ENCODE measurements around the gene MGAT5B. TPM values are rescaled to one million over a fixed set of nuclear protein-coding genes. Genes with fewer than 3 reads are reported as not detected.

Gene MGAT5B
- total RNA-seq, 1 donor = 0.42 TPM

GRCh38 chr17:76930107-76930506 is 61.9 kb downstream of the MGAT5B start:
- Histone ChIP-seq H3K9me3 (ENCODE audit: low read depth, low read length) (no peaks in the 10 kb centered on the region), H3K4me1 (ENCODE audit: insufficient read depth, low read length) (no peaks in the 10 kb centered on the region), H3K4me3 (ENCODE audit: low read length) (no peak overlapping the region), H3K27me3 (ENCODE audit: insufficient read depth, low read length) (no peaks in the 10 kb centered on the region)

GRCh38 chr17:76932402-76933333 is 64.5 kb downstream of the MGAT5B start:
- H3K4me1 ChIP-seq (ENCODE audit: insufficient read depth, low read length) = no peaks in the 10 kb centered on the region
- H3K9me3 ChIP-seq (ENCODE audit: low read depth, low read length) = no peaks in the 10 kb centered on the region
- no peaks in the 10 kb centered on the region for H3K27me3 ChIP-seq (ENCODE audit: insufficient read depth, low read length)
- H3K4me3 ChIP-seq (ENCODE audit: low read length) = no peak overlapping the region

GRCh38 chr17:76934561-76935320 is 66.5 kb downstream of the MGAT5B start:
- Histone ChIP-seq H3K27me3 (ENCODE audit: insufficient read depth, low read length) (no peaks in the 10 kb centered on the region), H3K4me1 (ENCODE audit: insufficient read depth, low read length) (no peaks in the 10 kb centered on the region), H3K4me3 (ENCODE audit: low read length) (no peak overlapping the region), H3K9me3 (ENCODE audit: low read depth, low read length) (no peaks in the 10 kb centered on the region)

- no peak overlapping the region for H3K4me3 ChIP-seq (ENCODE audit: low read length)
- H3K4me1 ChIP-seq (ENCODE audit: insufficient read depth, low read length) = no peaks in the 10 kb centered on the region
These were observed 67.1 kb downstream of the MGAT5B start for GRCh38 chr17:76935331-76935730.

GRCh38 chr17:76937238-76937637 is 69.0 kb downstream of the MGAT5B start:
- no peaks in the 10 kb centered on the region for H3K27me3 ChIP-seq (ENCODE audit: insufficient read depth, low read length)
- no peaks in the 10 kb centered on the region for H3K4me1 ChIP-seq (ENCODE audit: insufficient read depth, low read length)
- no peak overlapping the region for H3K4me3 ChIP-seq (ENCODE audit: low read length)

More at GRCh38 chr17:76935331-76935730, 67.1 kb downstream of the MGAT5B start:
- Histone ChIP-seq H3K9me3 (ENCODE audit: low read depth, low read length) (no peaks in the 10 kb centered on the region), H3K27me3 (ENCODE audit: insufficient read depth, low read length) (no peaks in the 10 kb centered on the region)

GRCh38 chr17:76938009-76938408 is 69.8 kb downstream of the MGAT5B start:
- H3K27me3 ChIP-seq (ENCODE audit: insufficient read depth, low read length) = no peaks in the 10 kb centered on the region

More at GRCh38 chr17:76937238-76937637, 69.0 kb downstream of the MGAT5B start:
- no peaks in the 10 kb centered on the region for H3K9me3 ChIP-seq (ENCODE audit: low read depth, low read length)

GRCh38 chr17:76940295-76940694 is 72.1 kb downstream of the MGAT5B start:
- Histone ChIP-seq H3K4me1 (ENCODE audit: insufficient read depth, low read length) (no peaks in the 10 kb centered on the region), H3K27me3 (ENCODE audit: insufficient read depth, low read length) (no peaks in the 10 kb centered on the region), H3K9me3 (ENCODE audit: low read depth, low read length) (no peaks in the 10 kb centered on the region), H3K4me3 (ENCODE audit: low read length) (no peak overlapping the region)

More at GRCh38 chr17:76938009-76938408, 69.8 kb downstream of the MGAT5B start:
- no peak overlapping the region for H3K4me3 ChIP-seq (ENCODE audit: low read length)
- no peaks in the 10 kb centered on the region for H3K9me3 ChIP-seq (ENCODE audit: low read depth, low read length)
- no peaks in the 10 kb centered on the region for H3K4me1 ChIP-seq (ENCODE audit: insufficient read depth, low read length)

- H3K9me3 ChIP-seq (ENCODE audit: low read depth, low read length) = no peaks in the 10 kb centered on the region
- H3K27me3 ChIP-seq (ENCODE audit: insufficient read depth, low read length) = no peaks in the 10 kb centered on the region
- H3K4me3 ChIP-seq (ENCODE audit: low read length) = no peak overlapping the region
- no peaks in the 10 kb centered on the region for H3K4me1 ChIP-seq (ENCODE audit: insufficient read depth, low read length)
These were observed 72.6 kb downstream of the MGAT5B start for GRCh38 chr17:76940738-76941350.

- Histone ChIP-seq H3K9me3 (ENCODE audit: low read depth, low read length) (no peaks in the 10 kb centered on the region), H3K4me3 (ENCODE audit: low read length) (no peak overlapping the region), H3K27me3 (ENCODE audit: insufficient read depth, low read length) (no peaks in the 10 kb centered on the region), H3K4me1 (ENCODE audit: insufficient read depth, low read length) (no peaks in the 10 kb centered on the region)
These were observed 75.0 kb downstream of the MGAT5B start for GRCh38 chr17:76943202-76943601.

GRCh38 chr17:76943781-76944213 is 75.6 kb downstream of the MGAT5B start:
- no peaks in the 10 kb centered on the region for H3K4me1 ChIP-seq (ENCODE audit: insufficient read depth, low read length)
- H3K9me3 ChIP-seq (ENCODE audit: low read depth, low read length) = no peaks in the 10 kb centered on the region
- no peak overlapping the region for H3K4me3 ChIP-seq (ENCODE audit: low read length)
- H3K27me3 ChIP-seq (ENCODE audit: insufficient read depth, low read length) = no peaks in the 10 kb centered on the region

GRCh38 chr17:76944477-76944876 is 76.3 kb downstream of the MGAT5B start:
- Histone ChIP-seq H3K4me3 (ENCODE audit: low read length) (no peak overlapping the region), H3K9me3 (ENCODE audit: low read depth, low read length) (no peaks in the 10 kb centered on the region), H3K4me1 (ENCODE audit: insufficient read depth, low read length) (no peaks in the 10 kb centered on the region), H3K27me3 (ENCODE audit: insufficient read depth, low read length) (no peaks in the 10 kb centered on the region)

GRCh38 chr17:76946111-76946771 is 78.0 kb downstream of the MGAT5B start:
- Histone ChIP-seq H3K4me1 (ENCODE audit: insufficient read depth, low read length) (no peaks in the 10 kb centered on the region), H3K27me3 (ENCODE audit: insufficient read depth, low read length) (no peaks in the 10 kb centered on the region), H3K9me3 (ENCODE audit: low read depth, low read length) (no peaks in the 10 kb centered on the region), H3K4me3 (ENCODE audit: low read length) (no peak overlapping the region)

- Histone ChIP-seq H3K27me3 (ENCODE audit: insufficient read depth, low read length) (no peaks in the 10 kb centered on the region), H3K9me3 (ENCODE audit: low read depth, low read length) (no peaks in the 10 kb centered on the region), H3K4me3 (ENCODE audit: low read length) (no peak overlapping the region), H3K4me1 (ENCODE audit: insufficient read depth, low read length) (no peaks in the 10 kb centered on the region)
These were observed 78.5 kb downstream of the MGAT5B start for GRCh38 chr17:76946772-76947135.

- Histone ChIP-seq H3K9me3 (ENCODE audit: low read depth, low read length) (no peaks in the 10 kb centered on the region), H3K4me1 (ENCODE audit: insufficient read depth, low read length) (no peaks in the 10 kb centered on the region), H3K27me3 (ENCODE audit: insufficient read depth, low read length) (no peaks in the 10 kb centered on the region), H3K4me3 (ENCODE audit: low read length) (no peak overlapping the region)
These were observed 79.1 kb downstream of the MGAT5B start for GRCh38 chr17:76947309-76947708.

All from mononuclear cell (primary cell).